Lung microvascular endothelial cell (primary cell): ENCODE results near the gene UBE2S. TPM values are rescaled to one million over a fixed set of nuclear protein-coding genes. Genes with fewer than 3 reads are reported as not detected.

Experiments used
- total RNA-seq: library from RNA; depleted of rRNA; stranded (reverse); fragments of >200 nt; gene quantifications from 2 replicates; pipeline ENCODE4 v1.2.1, GENCODE V29; 2014

The UBE2S gene
- total RNA-seq, 1 donor from 2014 or later = 44.4 TPM

Other genes starting within 250 kb of the UBE2S start
- gene DNAAF3, start 241.2 kb downstream of the UBE2S start, total RNA-seq = 0.22 and 0.40 TPM in 2 replicates
- gene SYT5, start 227.5 kb downstream of the UBE2S start, total RNA-seq = not detected in 2 replicates
- under 0.01 TPM in 2 replicates for gene PTPRH, start 198.3 kb downstream of the UBE2S start, total RNA-seq
- gene TMEM86B, start 179.0 kb downstream of the UBE2S start, total RNA-seq = 0.44 and 0.99 TPM in 2 replicates
- 16.1 and 24.8 TPM in 2 replicates for gene PPP6R1, start 148.8 kb downstream of the UBE2S start, total RNA-seq
- 17.2 and 19.0 TPM in 2 replicates for gene HSPBP1, start 127.7 kb downstream of the UBE2S start, total RNA-seq
- gene BRSK1, start 123.8 kb downstream of the UBE2S start, total RNA-seq = under 0.01 and 1.2 TPM in 2 replicates
- gene TMEM150B, start 82.4 kb downstream of the UBE2S start, total RNA-seq = not detected in 2 replicates
- gene KMT5C, start 67.9 kb downstream of the UBE2S start, total RNA-seq = 2.2 and 3.0 TPM in 2 replicates
- not detected in 2 replicates for gene COX6B2, start 53.1 kb downstream of the UBE2S start, total RNA-seq
- not detected in 2 replicates for gene GARIN5B, start 44.5 kb downstream of the UBE2S start, total RNA-seq
- under 0.01 TPM in 1 of 2 replicates, not detected in the other for gene IL11, start 37.3 kb downstream of the UBE2S start, total RNA-seq
- gene TMEM190, start 31.0 kb downstream of the UBE2S start, total RNA-seq = not detected in 2 replicates
- gene TMEM238, start 23.5 kb downstream of the UBE2S start, total RNA-seq = 0.22 and 0.40 TPM in 2 replicates
- 118 and 119 TPM in 2 replicates for gene RPL28, start 21.9 kb downstream of the UBE2S start, total RNA-seq
- gene SHISA7, start 35.5 kb upstream of the UBE2S start, total RNA-seq = not detected in 2 replicates
- gene ISOC2, start 53.9 kb upstream of the UBE2S start, total RNA-seq = 60.7 and 61.9 TPM in 2 replicates
- gene C19orf85, start 57.0 kb upstream of the UBE2S start, total RNA-seq = not detected in 2 replicates
- 0.65 and 0.79 TPM in 2 replicates for gene ZNF628, start 68.8 kb upstream of the UBE2S start, total RNA-seq
- gene NAT14, start 77.4 kb upstream of the UBE2S start, total RNA-seq = 5.2 and 7.2 TPM in 2 replicates
- 0.22 TPM in 1 of 2 replicates, not detected in the other for gene SSC5D, start 80.6 kb upstream of the UBE2S start, total RNA-seq
- not detected in 2 replicates for gene SBK2, start 129.3 kb upstream of the UBE2S start, total RNA-seq
- 0.20 and 0.22 TPM in 2 replicates for gene SBK3, start 137.8 kb upstream of the UBE2S start, total RNA-seq
- 2.4 and 2.6 TPM in 2 replicates for gene ZNF579, start 173.1 kb upstream of the UBE2S start, total RNA-seq
- gene FIZ1, start 191.7 kb upstream of the UBE2S start, total RNA-seq = 1.5 and 3.2 TPM in 2 replicates
- 7.0 and 11.5 TPM in 2 replicates for gene ZNF524, start 192.5 kb upstream of the UBE2S start, total RNA-seq
- gene ZNF865, start 197.9 kb upstream of the UBE2S start, total RNA-seq = 0.44 and 0.79 TPM in 2 replicates
- gene ZNF784, start 216.8 kb upstream of the UBE2S start, total RNA-seq = 2.8 and 4.8 TPM in 2 replicates
- gene ZNF580, start 233.2 kb upstream of the UBE2S start, total RNA-seq = 1.3 and 2.0 TPM in 2 replicates
- 18.3 and 20.9 TPM in 2 replicates for gene ZNF581, start 235.9 kb upstream of the UBE2S start, total RNA-seq
- gene CCDC106, start 240.4 kb upstream of the UBE2S start, total RNA-seq = 5.9 and 10.7 TPM in 2 replicates
- gene U2AF2, start 247.2 kb upstream of the UBE2S start, total RNA-seq = 61.9 and 62.9 TPM in 2 replicates